ENCODE results near the gene TYR.
"Not testable (repeated sequence)": the region's sequence is repeated elsewhere in the genome, so short reads cannot be mapped to it uniquely, and the experiment has no call there.

The TYR gene

DNA sequence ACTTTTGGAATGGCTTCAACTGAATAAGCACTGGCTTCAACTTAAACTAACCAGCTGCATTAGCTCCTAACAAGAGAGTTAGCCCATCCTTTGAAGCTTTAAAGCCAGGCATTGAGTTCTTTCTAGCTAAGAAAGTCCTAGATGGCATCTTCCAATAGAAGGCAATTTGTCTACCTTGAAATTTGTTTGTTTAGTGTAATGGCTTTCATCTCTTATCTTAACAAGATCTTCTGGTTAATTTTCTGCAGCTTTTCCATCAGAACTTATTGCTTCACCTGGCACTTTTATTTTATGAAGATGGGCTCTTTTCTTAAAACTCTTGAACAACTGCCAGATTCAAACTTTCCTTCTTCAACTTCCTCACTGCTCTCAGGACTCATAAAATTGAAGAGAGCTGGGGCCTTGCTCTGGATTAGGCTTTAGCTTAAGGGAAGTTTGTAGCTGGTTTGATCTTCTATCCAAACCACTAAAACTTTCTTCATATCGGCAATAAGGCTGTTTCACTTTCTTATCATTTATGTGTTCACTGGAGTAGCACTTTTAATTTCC is 94.9 kb downstream of the TYR start:
- DNase-seq (ENCODE audit: low read depth, low spot score), result not testable (repeated sequence)

DNA sequence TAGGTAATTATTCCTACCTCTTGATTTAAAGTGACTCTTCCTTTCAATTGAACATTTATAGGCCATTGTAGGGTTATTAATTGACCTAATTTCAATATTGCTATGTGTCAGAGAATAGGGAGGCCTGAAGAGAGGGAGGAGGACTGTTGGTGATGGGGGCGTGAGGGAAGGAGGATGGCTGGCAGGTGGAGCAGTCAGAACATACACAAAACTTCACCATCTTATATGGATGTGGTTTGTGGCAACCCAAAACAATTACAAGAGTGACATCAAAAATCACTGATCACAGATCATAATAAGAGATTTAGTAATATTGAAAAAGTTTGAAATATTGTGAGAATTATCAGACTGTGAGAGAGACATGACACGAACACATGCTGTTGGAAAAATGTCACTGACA is 95.5 kb downstream of the TYR start:
- DNase-seq (ENCODE audit: low read depth, low spot score), result not testable (repeated sequence)

- DNase-seq (ENCODE audit: low read depth, low spot score), result no peak
Measured at GRCh38 chr11:89275966-89276365, 98.3 kb downstream of the TYR start.

DNA sequence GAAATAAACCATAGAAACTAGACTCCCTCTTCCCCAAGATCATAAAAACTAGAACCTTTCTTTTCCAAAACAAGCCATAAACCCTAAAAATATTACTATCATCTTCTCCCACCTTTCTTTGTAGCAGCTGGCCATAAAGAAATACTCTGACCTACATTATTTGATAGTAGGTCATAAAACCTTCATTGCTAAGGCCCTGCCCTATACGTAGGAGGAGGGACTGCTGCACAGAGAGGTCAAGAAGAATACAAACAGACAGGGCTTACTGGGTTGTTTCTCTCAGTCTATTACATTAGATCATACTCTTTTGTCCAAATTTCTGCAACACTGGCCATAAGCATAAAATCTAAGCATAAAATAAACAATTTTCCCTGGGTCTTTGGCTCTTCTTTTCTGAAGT is 101.5 kb downstream of the TYR start:
- DNase-seq (ENCODE audit: low read depth, low spot score), result no peak

GRCh38 chr11:89281032-89281677 is 103.5 kb downstream of the TYR start:
- not testable (repeated sequence) for DNase-seq (ENCODE audit: low read depth, low spot score)

DNA sequence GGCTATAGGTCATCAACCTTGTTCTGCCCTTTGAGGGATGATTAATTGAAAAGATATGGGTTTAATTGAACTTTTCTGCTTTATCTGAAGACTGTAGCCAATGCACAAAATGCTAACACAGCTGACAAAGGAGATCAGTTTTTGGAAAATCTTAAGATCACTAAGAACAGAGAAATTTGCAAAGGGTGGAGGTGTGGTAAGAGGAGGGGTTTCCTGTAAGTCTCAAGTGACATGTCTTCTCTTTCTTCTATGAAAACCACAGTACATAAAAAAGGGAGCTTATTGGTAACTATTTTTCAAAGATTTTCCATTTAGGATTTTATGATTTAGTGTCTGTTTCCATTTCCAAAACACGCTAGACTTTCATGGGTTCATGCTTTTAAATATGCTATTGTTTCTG is 108.9 kb downstream of the TYR start:
- not testable (repeated sequence) for DNase-seq (ENCODE audit: low read depth, low spot score)

DNA sequence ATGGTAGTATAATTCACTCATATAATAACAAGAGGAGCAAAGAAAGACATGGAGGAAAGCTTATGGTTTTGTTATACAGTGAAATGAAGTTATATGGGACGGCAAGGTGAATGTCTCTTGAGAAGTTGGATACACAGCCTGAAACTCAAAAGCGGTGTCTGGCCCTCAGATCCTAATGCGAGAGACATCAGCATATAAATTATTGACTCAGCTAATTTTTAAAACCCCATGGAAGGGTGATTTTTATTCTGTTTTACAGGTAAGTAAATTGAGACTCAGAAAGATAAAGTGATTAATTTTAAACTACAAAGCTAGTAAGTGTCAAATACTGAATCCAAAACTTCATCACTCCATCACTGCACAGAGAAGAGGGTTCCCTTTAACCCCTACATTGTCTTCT is 110.3 kb downstream of the TYR start:
- DNase-seq (ENCODE audit: low read depth, low spot score), result not testable (repeated sequence)

DNA sequence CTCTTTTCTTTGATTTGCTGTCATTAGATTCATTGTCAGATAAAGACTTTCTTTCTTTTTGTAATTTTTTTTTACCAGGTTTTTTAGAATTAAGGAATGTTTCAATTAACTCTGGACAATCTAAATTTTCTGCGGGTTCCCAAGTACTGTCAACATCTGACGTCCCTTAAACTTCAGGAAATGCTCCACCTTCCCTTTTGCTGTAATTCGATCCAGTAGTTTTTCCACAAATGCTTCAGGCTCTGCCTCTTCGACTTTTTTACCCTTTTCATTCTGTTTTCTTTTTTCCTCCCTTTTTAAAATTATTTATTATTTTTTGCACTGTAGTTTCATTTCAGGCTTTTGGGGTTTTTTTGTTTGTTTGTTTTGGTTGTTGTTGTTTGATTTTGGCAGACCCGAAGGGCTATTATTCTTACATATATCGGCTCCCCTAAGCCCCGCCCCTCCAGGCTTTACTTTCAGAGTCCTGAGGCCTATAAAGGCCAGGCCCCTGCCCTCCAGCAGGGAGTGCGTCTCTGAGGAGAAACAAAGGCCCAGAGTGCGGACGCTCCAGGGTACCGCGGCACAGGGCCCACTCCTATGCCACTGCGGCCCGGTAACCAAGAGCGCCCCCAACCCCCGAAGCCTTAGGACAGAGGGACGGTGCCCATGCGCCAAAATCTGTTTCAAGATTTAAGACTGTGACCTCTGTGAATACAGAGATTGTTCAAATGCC is 116.4 kb downstream of the TYR start:
- DNase-seq (ENCODE audit: low read depth, low spot score), result no peak

DNA sequence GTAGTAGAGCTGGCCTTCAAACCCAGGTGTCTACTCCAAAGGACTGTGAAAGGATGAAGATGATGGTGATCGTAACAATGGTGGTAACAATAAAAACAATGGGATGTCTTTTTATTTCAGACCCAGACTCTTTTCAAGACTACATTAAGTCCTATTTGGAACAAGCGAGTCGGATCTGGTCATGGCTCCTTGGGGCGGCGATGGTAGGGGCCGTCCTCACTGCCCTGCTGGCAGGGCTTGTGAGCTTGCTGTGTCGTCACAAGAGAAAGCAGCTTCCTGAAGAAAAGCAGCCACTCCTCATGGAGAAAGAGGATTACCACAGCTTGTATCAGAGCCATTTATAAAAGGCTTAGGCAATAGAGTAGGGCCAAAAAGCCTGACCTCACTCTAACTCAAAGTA is 117.3 kb downstream of the TYR start:
- DNase-seq (ENCODE audit: low read depth, low spot score), result not testable (repeated sequence)

DNA sequence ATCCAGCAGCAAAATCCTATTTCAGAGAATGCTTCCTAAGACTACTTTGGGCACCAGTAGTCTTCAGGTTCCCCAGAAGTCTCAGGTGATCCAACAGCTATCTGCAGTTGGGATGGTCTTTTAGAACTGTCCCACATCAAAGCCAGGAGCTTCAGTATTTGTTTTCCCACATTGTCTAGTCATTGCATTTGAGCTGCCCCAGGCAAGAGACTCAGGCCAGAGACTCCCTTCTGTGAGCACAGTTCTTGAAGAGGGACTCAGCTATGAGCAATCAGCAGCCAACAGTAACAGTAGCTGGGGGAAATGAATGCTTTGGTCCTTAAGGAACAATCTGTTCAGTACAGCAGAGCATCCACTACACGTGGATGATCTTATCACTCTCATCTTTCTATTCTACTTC is 125.4 kb downstream of the TYR start:
- not testable (repeated sequence) for DNase-seq (ENCODE audit: low read depth, low spot score)

DNA sequence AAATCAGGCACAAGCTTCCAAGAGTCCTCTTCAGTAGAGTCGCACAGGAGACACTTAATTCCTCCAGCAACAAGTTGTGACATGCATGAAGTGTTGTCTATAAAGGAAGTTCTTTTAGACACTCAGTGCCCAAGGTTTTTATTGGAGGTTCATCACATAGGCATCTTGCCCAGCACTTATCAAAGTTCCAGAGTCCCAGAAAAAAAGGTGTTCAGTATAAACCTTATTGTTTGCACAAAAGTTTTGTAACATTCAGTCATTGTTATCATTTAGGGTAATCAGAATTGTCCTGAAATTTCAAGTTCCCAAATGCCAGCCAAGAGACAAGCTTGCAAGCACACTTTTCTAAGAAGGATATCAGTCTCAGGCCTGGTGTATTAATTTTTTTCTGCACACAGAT is 130.6 kb downstream of the TYR start:
- not testable (repeated sequence) for DNase-seq (ENCODE audit: low read depth, low spot score)

- not testable (repeated sequence) for DNase-seq (ENCODE audit: low read depth, low spot score)
Measured at GRCh38 chr11:89309321-89309985, 131.8 kb downstream of the TYR start.

DNA sequence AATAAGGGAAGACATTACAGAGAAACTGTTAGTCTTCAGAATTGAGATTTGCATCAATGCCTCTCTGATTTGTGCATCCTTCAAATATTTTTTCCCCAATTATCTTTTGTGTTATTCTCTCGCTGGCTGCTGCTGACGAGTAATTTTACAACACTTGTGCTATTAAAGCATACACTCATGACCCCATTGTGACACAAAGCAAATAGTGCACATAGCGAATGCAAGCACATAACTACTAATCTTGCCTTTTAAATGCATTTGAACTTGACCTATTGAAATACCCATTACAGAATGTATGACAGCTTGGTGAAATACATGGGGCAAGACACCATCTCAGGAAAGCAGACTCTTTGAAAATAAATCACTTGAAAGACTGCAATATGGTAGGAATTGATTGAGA is 132.9 kb downstream of the TYR start:
- not testable (repeated sequence) for DNase-seq (ENCODE audit: low read depth, low spot score)

GRCh38 chr11:89321401-89321800 is 143.7 kb downstream of the TYR start:
- DNase-seq (ENCODE audit: low read depth, low spot score), result no peak

GRCh38 chr11:89327885-89328284 is 150.2 kb downstream of the TYR start:
- no peak for DNase-seq (ENCODE audit: low read depth, low spot score)

DNA sequence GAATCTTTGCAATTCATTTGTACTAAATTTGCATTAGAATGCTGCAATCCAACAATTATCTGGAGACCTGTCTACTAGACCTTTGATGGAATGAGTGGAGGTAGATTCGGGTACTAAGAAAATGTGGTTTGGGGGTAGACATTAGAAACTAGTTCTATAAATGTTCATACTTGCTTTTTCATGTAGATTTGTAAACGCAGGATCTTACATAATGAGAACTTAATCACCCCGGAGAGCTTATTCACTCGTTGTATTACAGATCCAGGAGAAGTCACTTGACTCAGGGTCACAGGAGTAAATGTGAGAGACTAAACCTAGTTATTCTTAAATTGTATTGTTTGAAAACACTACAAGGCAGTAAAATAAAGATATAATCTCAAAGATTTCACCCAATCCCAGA is 154.3 kb downstream of the TYR start:
- not testable (repeated sequence) for DNase-seq (ENCODE audit: low read depth, low spot score)

DNA sequence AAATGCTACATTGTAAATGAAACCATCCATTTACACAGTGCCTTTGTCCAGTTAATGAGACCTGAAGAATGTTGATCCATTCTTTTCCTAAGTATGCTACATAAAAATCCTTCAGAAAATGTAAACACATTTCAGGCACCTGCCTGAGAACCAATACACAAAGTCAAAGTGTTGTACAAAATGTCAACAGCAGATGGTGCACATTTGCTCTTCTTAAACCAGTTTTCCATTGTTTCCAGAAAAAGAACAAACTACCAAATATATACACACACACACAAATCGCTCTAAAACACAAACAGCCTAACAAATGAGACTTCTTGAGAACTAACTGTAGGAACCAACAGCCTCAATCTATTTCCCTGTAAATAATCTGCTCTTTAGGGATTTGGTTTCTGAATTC is 156.0 kb downstream of the TYR start:
- not testable (repeated sequence) for DNase-seq (ENCODE audit: low read depth, low spot score)

DNA sequence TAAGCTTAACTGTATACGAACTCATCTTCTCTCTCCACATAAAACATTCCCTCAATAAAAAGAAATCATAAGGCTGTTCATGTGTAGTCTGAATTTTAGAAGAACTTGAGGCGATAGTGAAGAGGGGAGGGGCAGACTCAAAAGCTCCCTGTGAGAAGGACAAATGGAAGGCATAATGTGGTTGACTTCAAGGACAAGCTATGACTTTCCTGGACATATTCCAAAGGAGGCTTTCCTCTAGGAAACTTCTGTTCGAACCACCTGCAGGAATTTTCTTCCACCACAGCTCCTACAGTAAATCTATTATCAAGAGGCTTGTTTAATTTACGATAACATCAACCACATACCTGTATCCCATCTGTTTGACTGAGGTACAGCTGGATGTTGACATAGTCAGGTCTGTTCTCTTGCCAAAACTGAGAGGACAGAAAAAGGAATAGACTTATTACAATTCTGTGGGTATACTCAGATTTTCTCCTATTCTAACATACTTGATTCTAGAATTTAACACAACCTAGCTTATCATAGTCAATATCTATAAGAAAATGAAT is 159.5 kb downstream of the TYR start:
- DNase-seq (ENCODE audit: low read depth, low spot score), result not testable (repeated sequence)

DNA sequence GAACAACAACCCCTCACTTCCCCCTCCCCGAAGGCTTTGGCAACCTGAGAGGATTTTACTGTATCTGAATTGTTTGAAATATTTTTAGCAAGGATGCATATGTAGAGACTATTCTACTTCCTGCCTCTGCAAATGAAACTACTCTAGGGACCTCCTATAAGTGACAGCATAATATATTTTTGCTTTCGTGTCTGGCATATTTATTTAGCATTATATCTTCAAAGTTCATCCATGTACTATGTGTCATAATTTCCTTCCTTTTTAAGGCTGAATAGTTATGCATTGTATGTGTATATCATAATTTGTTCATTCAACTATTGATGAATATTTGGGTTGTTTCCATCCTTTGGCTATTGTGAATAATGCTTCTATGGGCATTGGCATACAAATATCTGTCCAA is 160.4 kb downstream of the TYR start:
- not testable (repeated sequence) for DNase-seq (ENCODE audit: low read depth, low spot score)

- not testable (repeated sequence) for DNase-seq (ENCODE audit: low read depth, low spot score)
Measured at GRCh38 chr11:89340450-89340849, 162.8 kb downstream of the TYR start.

DNA sequence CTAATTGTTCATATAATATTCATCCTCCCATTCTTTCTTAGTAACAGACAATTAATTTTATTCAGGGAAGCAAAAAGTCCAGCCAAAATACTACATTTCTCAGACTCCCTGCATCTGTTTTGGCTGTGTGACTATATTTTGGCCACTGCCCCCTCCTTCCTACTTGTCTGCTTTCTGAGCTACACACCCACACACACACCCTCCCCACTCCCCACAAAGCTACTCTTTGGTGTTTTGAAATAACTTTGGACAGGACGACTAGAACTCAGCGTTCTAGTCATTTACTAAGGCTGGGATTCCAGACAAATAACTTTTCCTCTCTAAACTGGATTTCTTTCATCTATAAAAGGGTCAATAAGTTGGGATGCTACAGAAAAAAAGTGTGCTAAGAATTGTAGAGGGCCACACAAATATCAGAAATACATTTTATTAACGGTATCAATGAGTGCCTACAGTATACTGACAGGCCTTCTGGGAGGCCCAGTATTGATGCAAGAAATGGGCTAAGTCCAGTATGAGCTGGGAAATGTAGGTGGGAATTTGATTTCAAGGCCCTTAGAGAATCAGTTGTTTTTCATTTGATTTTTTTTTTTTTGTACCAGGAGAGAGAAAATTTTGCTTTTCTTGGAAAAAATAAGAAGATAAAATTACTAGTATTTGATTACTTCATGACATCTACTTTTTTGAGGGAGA is 165.4 kb downstream of the TYR start:
- not testable (repeated sequence) for DNase-seq (ENCODE audit: low read depth, low spot score)

Data from activated naive CD8-positive, alpha-beta T cell treated with anti-CD3 and anti-CD28 coated beads, Interleukin-2, amount 50 U/mL, for 16 hours (primary cell).